CD14-positive monocyte (primary cell): ENCODE data around the gene SEPTIN10. TPM values are rescaled to one million over a fixed set of nuclear protein-coding genes. Genes with fewer than 3 reads are reported as not detected.

Experiments used
- DNase-seq, 3 donors: peaks; one replicate each; pipeline ENCODE4 v3.0.0-alpha.2; 2011 to 2022
- H2AFZ ChIP-seq: 2 replicates; pipeline ENCODE4 v1.6.0; 2012; ENCODE audit warnings: mild to moderate bottlenecking, low read depth, low read length, inconsistent platforms; ENCODE audit not compliant: insufficient read depth, poor library complexity, severe bottlenecking
- H3K27ac ChIP-seq, 2 donors: 1 replicate in 1 of 2; 2 replicates in 1 of 2; pipeline ENCODE4 v1.5.1; 2012 to 2013; ENCODE audit warnings: low read length in 2 of 2, control low read depth in 1 of 2, inconsistent platforms in 1 of 2, low read depth in 1 of 2, mild to moderate bottlenecking in 1 of 2
- H3K27me3 ChIP-seq, 2 donors: one replicate each; pipeline versions ENCODE4 v1.6.0 to v1.6.1; 2011 to 2013; ENCODE audit warnings: low read length in 2 of 2; ENCODE audit not compliant: control insufficient read depth in 2 of 2, insufficient read depth in 2 of 2
- H3K36me3 ChIP-seq, 2 donors: replicated peaks in 1 of 2; 1 replicate in 1 of 2; 2 replicates in 1 of 2; pipeline versions ENCODE4 v1.5.1 to v1.6.1; 2012 to 2013; ENCODE audit warnings: low read length in 2 of 2, control low read depth in 1 of 2, inconsistent platforms in 1 of 2, mild to moderate bottlenecking in 1 of 2; ENCODE audit not compliant: insufficient read depth in 2 of 2, control insufficient read depth in 1 of 2
- H3K4me1 ChIP-seq, 2 donors: 1 replicate in 1 of 2; 2 replicates in 1 of 2; pipeline versions ENCODE4 v1.5.1 to v1.6.1; 2012 to 2013; ENCODE audit warnings: low read length in 2 of 2, control low read depth in 1 of 2, inconsistent platforms in 1 of 2, mild to moderate bottlenecking in 1 of 2, moderate library complexity in 1 of 2; ENCODE audit not compliant: insufficient read depth in 2 of 2, control insufficient read depth in 1 of 2
- H3K4me2 ChIP-seq: replicated peaks from 2 replicates; pipeline ENCODE3; 2012; ENCODE audit warnings: low read length, moderate library complexity, mild to moderate bottlenecking; ENCODE audit not compliant: poor library complexity, severe bottlenecking; ENCODE audit errors: extremely low read depth
- H3K4me3 ChIP-seq, 3 experiments: fragments of 200-600 bp in 1 of 3; sonication (generic) in 1 of 3; replicated peaks in 1 of 3; 1 replicate in 2 of 3; 2 replicates in 1 of 3; pipeline ENCODE4 v1.5.1; 2011 to 2013; ENCODE audit warnings: low read length in 3 of 3, mild to moderate bottlenecking in 3 of 3, control low read depth in 2 of 3, low read depth in 2 of 3, inconsistent platforms in 1 of 3, moderate library complexity in 1 of 3
- H3K79me2 ChIP-seq: 2 replicates; pipeline ENCODE4 v1.6.0; 2012; ENCODE audit warnings: mild to moderate bottlenecking, control low read depth, inconsistent platforms, low read length, moderate library complexity; ENCODE audit not compliant: insufficient read depth
- H3K9ac ChIP-seq: 2 replicates; pipeline ENCODE4 v1.6.0; 2017; ENCODE audit warnings: low read length, mild to moderate bottlenecking; ENCODE audit not compliant: insufficient read depth, poor library complexity, severe bottlenecking
- H3K9me3 ChIP-seq, 2 donors: replicated peaks in 1 of 2; 1 replicate in 1 of 2; 2 replicates in 1 of 2; pipeline versions ENCODE4 v1.5.1 to v1.6.1; 2012 to 2013; ENCODE audit warnings: low read length in 2 of 2, control low read depth in 1 of 2; ENCODE audit not compliant: control insufficient read depth in 1 of 2, insufficient read depth in 1 of 2
- H4K20me1 ChIP-seq: 2 replicates; pipeline ENCODE4 v1.6.0; 2012; ENCODE audit warnings: mild to moderate bottlenecking, low read length, control low read depth, moderate library complexity; ENCODE audit not compliant: insufficient read depth
- H3K27ac Mint-ChIP-seq, 7 donors: one replicate each; pipeline ENCODE4 v1.8.0; 2020; ENCODE audit warnings: mild to moderate bottlenecking in 7 of 7, mixed read lengths in 7 of 7, moderate library complexity in 6 of 7, inconsistent platforms in 2 of 7
- H3K27me3 Mint-ChIP-seq, 3 donors: one replicate each; pipeline ENCODE4 v1.8.0; 2021 to 2022; ENCODE audit warnings: low read depth in 3 of 3, mild to moderate bottlenecking in 3 of 3, mixed read lengths in 3 of 3, moderate library complexity in 3 of 3, inconsistent platforms in 1 of 3
- H3K36me3 Mint-ChIP-seq, 2 donors: one replicate each; pipeline ENCODE4 v1.8.0; 2020; ENCODE audit warnings: mixed read lengths in 2 of 2, inconsistent platforms in 1 of 2, mild to moderate bottlenecking in 1 of 2
- H3K4me1 Mint-ChIP-seq: one replicate; pipeline ENCODE4 v1.8.0; 2020; ENCODE audit warnings: mild to moderate bottlenecking, mixed read lengths
- H3K4me3 Mint-ChIP-seq, 2 donors: one replicate each; pipeline ENCODE4 v1.8.0; 2020; ENCODE audit warnings: mild to moderate bottlenecking in 2 of 2, mixed read lengths in 2 of 2, moderate library complexity in 1 of 2
- H3K9me3 Mint-ChIP-seq, 7 donors: one replicate each; pipeline ENCODE4 v1.8.0; 2020 to 2022; ENCODE audit warnings: mixed read lengths in 7 of 7, mild to moderate bottlenecking in 6 of 7, moderate library complexity in 6 of 7, inconsistent platforms in 2 of 7
- CTCF ChIP-seq: fragments of 200-600 bp; IDR thresholded peaks from one replicate; pipeline ENCODE4 v1.8.0; 2022; ENCODE audit warnings: antibody characterized with exemption, mild to moderate bottlenecking
- WGBS: methylation state at CpG from one replicate; pipeline ENCODE4 v1.1.5; 2013; ENCODE audit warnings: missing lambda C conversion rate; ENCODE audit not compliant: insufficient coverage; 5-methylcytosine and 5-hydroxymethylcytosine counted together
- intact Hi-C, 2 donors: fragments of 100-400 bp; cut with micrococcal nuclease; formaldehyde crosslinking; loops; one replicate each; pipeline versions ENCODE4 v1.15.0 to v1.15.1; 2023
- polyA minus RNA-seq: library from RNA; depleted of rRNA, polyadenylated mRNA; stranded (reverse); fragments of >200 nt; gene quantifications from 2 replicates; pipeline ENCODE4 v1.2.3, GENCODE V29; 2012
- polyA plus RNA-seq, 3 donors: library from polyadenylated mRNA; depleted of rRNA in 1 of 3; unstranded in 2 of 3; stranded (reverse) in 1 of 3; fragments of 300-500 nt in 2 of 3; fragments of >200 nt in 1 of 3; fragmentation: Illumina TruSeq in 2 of 3; gene quantifications; 1 replicate in 2 of 3; 2 replicates in 1 of 3; pipeline ENCODE4 v1.2.3, GENCODE V29; 2012 to 2021
- total RNA-seq, 12 experiments: library from RNA in 1 of 12; stranded (reverse) in 1 of 12; fragments of 120-200 nt in 1 of 12; gene quantifications; one replicate each; pipeline ENCODE4 v1.2.4 and lab custom pipeline; 2013 to 2026; ENCODE audit warnings: mixed read lengths in 6 of 12, inconsistent platforms in 1 of 12

Gene SEPTIN10
- total RNA-seq (2013), result 10.1 TPM
- 1 to 10 TPM; 4.2 to 6.8 (median 4.4) TPM for polyA plus RNA-seq
- polyA minus RNA-seq, result 4.7 and 5.7 TPM in 2 replicates
- 5.1 to 15.0 (median 10.2) reads per million in 11 experiments for total RNA-seq (lab: John Stamatoyannopoulos, UW)

DNA sequence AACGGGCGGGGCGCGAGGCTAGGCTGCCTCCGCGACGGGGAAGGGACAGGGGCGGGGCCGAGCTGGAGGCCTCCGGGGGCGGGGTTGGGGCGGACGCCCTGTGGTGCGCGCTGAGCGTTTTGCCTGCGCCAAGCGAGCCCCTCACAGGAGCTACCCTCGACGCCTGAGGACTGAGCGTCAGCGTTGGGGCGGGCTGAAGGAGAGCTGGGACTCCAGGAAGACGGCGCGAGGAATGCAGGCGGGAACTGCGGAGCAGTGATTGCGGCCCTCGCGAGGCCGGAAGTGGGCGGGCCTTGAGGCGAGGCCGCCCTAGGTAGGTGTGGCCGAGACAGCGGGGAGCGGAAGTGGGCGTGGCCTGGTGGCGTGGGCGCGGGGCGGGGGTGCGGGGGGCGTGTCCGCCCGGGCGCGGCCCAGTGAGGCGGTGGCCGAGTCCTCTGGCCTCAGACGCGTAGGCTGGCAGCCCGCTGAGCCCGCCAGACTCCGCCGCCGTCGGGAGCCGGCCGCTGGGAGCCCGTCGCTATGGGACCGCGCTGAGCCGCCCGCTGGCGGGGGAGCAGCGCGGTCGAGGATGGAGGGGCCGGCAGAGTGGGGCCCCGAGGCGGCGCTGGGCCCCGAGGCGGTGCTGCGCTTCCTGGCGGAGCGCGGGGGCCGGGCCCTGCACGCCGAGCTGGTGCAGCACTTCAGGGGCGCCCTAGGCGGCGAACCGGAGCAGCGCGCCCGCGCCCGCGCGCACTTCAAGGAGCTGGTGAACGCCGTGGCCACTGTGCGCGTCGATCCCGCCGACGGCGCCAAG, at the start of gene SEPTIN10, which contains the start of gene SOWAHC:
Gene SEPTIN10, minus strand, starts transcription at position 45 of the 793 bp plus-strand sequence. CDS start 139 bp downstream, outside the sequence.
Gene SOWAHC, plus strand, starts transcription at position 443 of the 793 bp plus-strand sequence. Its CDS starts 126 bp downstream, at position 569.
- H3K9me3 Mint-ChIP-seq, result peaks cover 0 to 20% (median 13%) of the 10 kb centered on the region in 7 donors
- Histone ChIP-seq H3K36me3 (no peaks in the 10 kb centered on the region), H3K4me2 (peak within 1 kb of the TSS; percentile 78), H3K27me3 (peaks cover 74 to 86% of the 10 kb centered on the region in 2 donors), H2AFZ (peak within 1 kb of the TSS; percentile 80), H4K20me1 (peaks cover 28% of the 10 kb centered on the region), H3K4me3 (peak within 1 kb of the TSS; percentile 38 to 78 (median 54)), H3K9me3 (peaks cover 12 to 27% of the 10 kb centered on the region in 2 donors), H3K27ac (peak within 1 kb of the TSS; percentile 70), H3K4me1 (peaks cover 24 to 38% of the 10 kb centered on the region in 2 donors), H3K79me2 (no peaks in the 10 kb centered on the region), H3K9ac (peak within 1 kb of the TSS; percentile 71)
- no peak for TF ChIP-seq CTCF
- peak within 1 kb of the TSS; percentile 89 to 96 (median 93) for H3K27ac Mint-ChIP-seq
- peak within 1 kb of the TSS; percentile 89 to 93 for H3K4me3 Mint-ChIP-seq
- intact Hi-C loops, result loop anchor here in 1 of 2 donors (5.0 kb wide), 1 partner anchor 397 kb away; no protein-coding TSS in a partner anchor
- H3K36me3 Mint-ChIP-seq, result peaks cover 9 to 13% of the 10 kb centered on the region in 2 donors
- H3K27me3 Mint-ChIP-seq, result peaks cover 74 to 83% (median 75%) of the 10 kb centered on the region in 3 donors
- WGBS, result 3% methylated on average over 104 of the region's 104 CpGs
- peaks cover 30% of the 10 kb centered on the region for H3K4me1 Mint-ChIP-seq
- DNase-seq, result peak; percentile 85 to 91 (median 91)

DNA sequence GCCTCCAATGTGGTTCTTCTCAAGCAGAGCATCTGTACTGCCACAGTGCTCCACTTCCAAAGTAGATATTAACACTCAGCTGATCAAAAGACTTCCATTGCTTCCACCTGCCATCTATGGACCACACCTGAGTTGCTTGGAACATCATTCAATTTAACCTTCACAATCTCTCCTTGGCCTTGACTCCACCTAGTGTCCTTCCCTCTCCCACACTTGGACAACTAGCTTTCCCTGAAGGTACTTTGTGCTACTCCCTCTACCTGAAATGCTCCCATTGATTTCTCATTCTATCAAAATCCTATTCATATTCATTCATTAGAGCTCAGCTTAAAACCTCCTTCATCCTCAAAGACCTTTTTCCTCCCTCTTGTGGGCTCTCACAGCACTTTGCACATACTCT, 49.1 kb upstream of the SEPTIN10 start:
- Histone ChIP-seq H3K27me3 (peaks cover 5 to 7% of the 10 kb centered on the region in 2 donors), H3K4me1 (no peaks in the 10 kb centered on the region), H3K79me2 (no peaks in the 10 kb centered on the region), H2AFZ (no peak overlapping the region), H3K4me2 (no peak overlapping the region), H3K27ac (no peak overlapping the region), H4K20me1 (no peaks in the 10 kb centered on the region), H3K9ac (no peak overlapping the region), H3K4me3 (no peak overlapping the region), H3K36me3 (no peaks in the 10 kb centered on the region), H3K9me3 (no peaks in the 10 kb centered on the region)
- Mint-ChIP-seq H3K4me3 (no peak overlapping the region), H3K36me3 (no peaks in the 10 kb centered on the region), H3K27ac (no peak overlapping the region), H3K9me3 (peaks cover 0 to 3% (median 0%) of the 10 kb centered on the region in 7 donors), H3K4me1 (no peaks in the 10 kb centered on the region), H3K27me3 (peaks cover 13 to 22% (median 20%) of the 10 kb centered on the region in 3 donors)
- peak; percentile 29 for TF ChIP-seq CTCF
- DNase-seq, result peak; percentile 6 to 13 (median 12)
- intact Hi-C loops, result loop anchor here in 1 of 2 donors (5.0 kb wide), 1 partner anchor 116 kb away; no protein-coding TSS in a partner anchor
